ENCODE results near the gene EXOC6.

The EXOC6 gene

DNA sequence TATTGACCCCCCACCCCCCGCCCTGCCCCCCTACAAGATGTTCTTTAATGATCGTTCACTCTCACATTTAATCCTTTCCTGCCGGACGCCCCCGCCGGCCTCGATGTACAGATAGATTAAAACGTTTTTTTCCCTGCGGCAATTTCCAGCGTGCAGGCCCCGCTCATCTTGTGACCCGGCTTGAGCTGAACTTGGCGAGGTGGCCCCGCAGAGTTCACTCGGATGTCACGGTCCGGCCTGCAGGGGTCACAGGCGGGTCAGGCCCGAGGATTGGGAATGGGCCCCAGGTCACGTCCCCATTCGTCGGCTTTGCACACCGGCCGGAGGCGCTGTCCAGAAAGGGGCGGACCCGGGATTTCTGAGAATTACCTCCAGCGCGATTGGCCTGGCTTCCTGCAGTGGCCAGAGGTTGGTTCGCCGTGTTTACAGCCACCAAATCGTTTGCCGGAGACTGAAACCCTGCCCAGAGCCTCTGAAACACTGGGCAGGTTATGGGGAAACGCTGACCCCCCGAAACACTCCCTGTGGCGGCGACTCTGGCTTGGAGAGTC, 223.4 kb downstream of the EXOC6 start:
- H3K4me1 ChIP-seq (ENCODE audit: insufficient read depth, low read length): peaks cover 6% of the 10 kb centered on the region; the same call in 1 of the 2 replicates
- H3K27ac ChIP-seq (ENCODE audit: low read length): no peak overlapping the region
- peaks cover 100% of the 10 kb centered on the region for H3K27me3 ChIP-seq (ENCODE audit: insufficient read depth, low read length)
- H3K4me3 ChIP-seq (ENCODE audit: low read length): peak overlapping the region; percentile 77
- H3K9ac ChIP-seq (ENCODE audit: low read depth, low read length): no peak overlapping the region
- H3K36me3 ChIP-seq (ENCODE audit: insufficient read depth, low read depth, low read length): no peaks in the 10 kb centered on the region
- no peaks in the 10 kb centered on the region; the same call in 1 of the 2 replicates for H3K9me3 ChIP-seq (ENCODE audit: insufficient read depth, low read depth, low read length)

DNA sequence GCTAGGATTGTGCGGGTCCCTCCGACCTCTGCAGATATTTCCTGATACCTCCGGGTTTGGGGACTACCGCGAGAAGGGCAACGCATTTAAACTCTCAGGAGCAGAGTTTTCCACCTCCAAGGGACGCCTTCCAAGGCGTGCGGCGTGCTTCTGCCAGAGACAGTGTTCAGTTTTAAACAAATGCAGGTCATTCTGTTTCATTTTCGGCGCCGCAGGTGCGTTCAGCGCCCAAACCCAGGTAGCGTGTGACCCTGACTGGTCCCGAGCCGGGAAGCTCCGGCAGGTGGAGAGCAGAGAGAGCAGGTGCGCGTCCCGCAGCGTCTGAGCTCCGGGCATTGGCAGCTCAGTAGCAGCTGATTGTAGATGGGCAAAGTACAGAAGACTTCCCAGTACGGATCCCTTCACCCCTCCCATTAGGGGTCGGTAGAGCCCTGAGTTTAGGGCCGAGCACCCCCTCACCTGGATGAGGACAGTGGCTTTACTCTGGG, 223.9 kb downstream of the EXOC6 start:
- H3K9ac ChIP-seq (ENCODE audit: low read depth, low read length): no peak overlapping the region
- peak overlapping the region; percentile 77 for H3K4me3 ChIP-seq (ENCODE audit: low read length)
- no peaks in the 10 kb centered on the region for H3K36me3 ChIP-seq (ENCODE audit: insufficient read depth, low read depth, low read length)
- no peaks in the 10 kb centered on the region; the same call in 1 of the 2 replicates for H3K9me3 ChIP-seq (ENCODE audit: insufficient read depth, low read depth, low read length)
- peaks cover 100% of the 10 kb centered on the region for H3K27me3 ChIP-seq (ENCODE audit: insufficient read depth, low read length)
- no peak overlapping the region for H3K27ac ChIP-seq (ENCODE audit: low read length)
- H3K4me1 ChIP-seq (ENCODE audit: insufficient read depth, low read length): peaks cover 9% of the 10 kb centered on the region

- H3K4me1 ChIP-seq (ENCODE audit: insufficient read depth, low read length): peaks cover 9% of the 10 kb centered on the region
- H3K4me3 ChIP-seq (ENCODE audit: low read length): peak overlapping the region; percentile 77
- peaks cover 100% of the 10 kb centered on the region for H3K27me3 ChIP-seq (ENCODE audit: insufficient read depth, low read length)
- no peak overlapping the region for H3K27ac ChIP-seq (ENCODE audit: low read length)
- H3K9me3 ChIP-seq (ENCODE audit: insufficient read depth, low read depth, low read length): no peaks in the 10 kb centered on the region; the same call in 1 of the 2 replicates
- H3K9ac ChIP-seq (ENCODE audit: low read depth, low read length): no peak overlapping the region
- H3K36me3 ChIP-seq (ENCODE audit: insufficient read depth, low read depth, low read length): no peaks in the 10 kb centered on the region
These were observed 224.6 kb downstream of the EXOC6 start for GRCh38 chr10:93072713-93073538.

GRCh38 chr10:93073539-93074146, 225.3 kb downstream of the EXOC6 start, which contains the start of gene CYP26A1:
CYP26A1 (plus strand) TSS chr10:93073893; CDS start chr10:93073935, 42 bp downstream.
- Histone ChIP-seq H3K36me3 (ENCODE audit: insufficient read depth, low read depth, low read length) (no peaks in the 10 kb centered on the region; the same call in 1 of the 2 replicates), H3K27me3 (ENCODE audit: insufficient read depth, low read length) (peaks cover 98% of the 10 kb centered on the region)

GRCh38 chr10:93074147-93074596, 225.9 kb downstream of the EXOC6 start:
- H3K27ac ChIP-seq (ENCODE audit: low read length): no peak overlapping the region
- H3K27me3 ChIP-seq (ENCODE audit: insufficient read depth, low read length): peaks cover 94% of the 10 kb centered on the region
- H3K4me3 ChIP-seq (ENCODE audit: low read length): peak overlapping the region; percentile 77
- H3K36me3 ChIP-seq (ENCODE audit: insufficient read depth, low read depth, low read length): no peaks in the 10 kb centered on the region; the same call in 1 of the 2 replicates
- no peaks in the 10 kb centered on the region for H3K9me3 ChIP-seq (ENCODE audit: insufficient read depth, low read depth, low read length)
- peak overlapping the region; percentile 61; the same call in 1 of the 2 replicates for H3K9ac ChIP-seq (ENCODE audit: low read depth, low read length)
- peaks cover 9% of the 10 kb centered on the region for H3K4me1 ChIP-seq (ENCODE audit: insufficient read depth, low read length)

More at GRCh38 chr10:93073539-93074146, 225.3 kb downstream of the EXOC6 start, which contains the start of gene CYP26A1:
- H3K4me1 ChIP-seq (ENCODE audit: insufficient read depth, low read length): peaks cover 9% of the 10 kb centered on the region
- no peak within 1 kb of the TSS for H3K27ac ChIP-seq (ENCODE audit: low read length)
- peak within 1 kb of the TSS; percentile 77 for H3K4me3 ChIP-seq (ENCODE audit: low read length)
- H3K9ac ChIP-seq (ENCODE audit: low read depth, low read length): peak within 1 kb of the TSS; percentile 61
- no peaks in the 10 kb centered on the region; the same call in 1 of the 2 replicates for H3K9me3 ChIP-seq (ENCODE audit: insufficient read depth, low read depth, low read length)

DNA sequence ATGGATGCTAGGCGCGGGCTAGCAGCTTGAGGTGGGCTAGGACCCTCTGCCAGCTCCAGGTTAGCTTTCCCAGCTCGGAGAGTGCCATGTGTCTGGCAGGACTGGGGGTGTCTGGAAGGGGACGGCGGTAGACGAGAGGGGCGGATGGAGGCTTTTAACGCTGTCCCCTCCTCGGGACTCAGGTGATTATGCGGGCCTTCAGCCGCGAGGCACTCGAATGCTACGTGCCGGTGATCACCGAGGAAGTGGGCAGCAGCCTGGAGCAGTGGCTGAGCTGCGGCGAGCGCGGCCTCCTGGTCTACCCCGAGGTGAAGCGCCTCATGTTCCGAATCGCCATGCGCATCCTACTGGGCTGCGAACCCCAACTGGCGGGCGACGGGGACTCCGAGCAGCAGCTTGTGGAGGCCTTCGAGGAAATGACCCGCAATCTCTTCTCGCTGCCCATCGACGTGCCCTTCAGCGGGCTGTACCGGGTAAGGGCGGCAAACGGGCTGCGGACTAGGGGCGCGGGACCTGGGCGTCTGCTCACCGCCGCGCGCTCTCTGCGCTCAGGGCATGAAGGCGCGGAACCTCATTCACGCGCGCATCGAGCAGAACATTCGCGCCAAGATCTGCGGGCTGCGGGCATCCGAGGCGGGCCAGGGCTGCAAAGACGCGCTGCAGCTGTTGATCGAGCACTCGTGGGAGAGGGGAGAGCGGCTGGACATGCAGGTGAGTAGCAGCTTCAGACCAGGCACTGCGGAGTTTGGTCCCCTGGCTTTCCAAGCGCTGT, 226.5 kb downstream of the EXOC6 start:
- Histone ChIP-seq H3K27ac (ENCODE audit: low read length) (no peak overlapping the region), H3K4me1 (ENCODE audit: insufficient read depth, low read length) (peaks cover 9% of the 10 kb centered on the region), H3K36me3 (ENCODE audit: insufficient read depth, low read depth, low read length) (no peaks in the 10 kb centered on the region; the same call in 1 of the 2 replicates), H3K9me3 (ENCODE audit: insufficient read depth, low read depth, low read length) (no peaks in the 10 kb centered on the region), H3K9ac (ENCODE audit: low read depth, low read length) (peak overlapping the region; percentile 61), H3K27me3 (ENCODE audit: insufficient read depth, low read length) (peaks cover 94% of the 10 kb centered on the region), H3K4me3 (ENCODE audit: low read length) (peak overlapping the region; percentile 77)

- no peaks in the 10 kb centered on the region for H3K9me3 ChIP-seq (ENCODE audit: insufficient read depth, low read depth, low read length)
- H3K9ac ChIP-seq (ENCODE audit: low read depth, low read length): peak overlapping the region; percentile 61; the same call in 1 of the 2 replicates
- peaks cover 90% of the 10 kb centered on the region for H3K27me3 ChIP-seq (ENCODE audit: insufficient read depth, low read length)
- H3K4me3 ChIP-seq (ENCODE audit: low read length): peak overlapping the region; percentile 77
- peaks cover 9% of the 10 kb centered on the region for H3K4me1 ChIP-seq (ENCODE audit: insufficient read depth, low read length)
- H3K36me3 ChIP-seq (ENCODE audit: insufficient read depth, low read depth, low read length): no peaks in the 10 kb centered on the region; the same call in 1 of the 2 replicates
- no peak overlapping the region for H3K27ac ChIP-seq (ENCODE audit: low read length)
These were observed 227.3 kb downstream of the EXOC6 start for GRCh38 chr10:93075369-93076221.

DNA sequence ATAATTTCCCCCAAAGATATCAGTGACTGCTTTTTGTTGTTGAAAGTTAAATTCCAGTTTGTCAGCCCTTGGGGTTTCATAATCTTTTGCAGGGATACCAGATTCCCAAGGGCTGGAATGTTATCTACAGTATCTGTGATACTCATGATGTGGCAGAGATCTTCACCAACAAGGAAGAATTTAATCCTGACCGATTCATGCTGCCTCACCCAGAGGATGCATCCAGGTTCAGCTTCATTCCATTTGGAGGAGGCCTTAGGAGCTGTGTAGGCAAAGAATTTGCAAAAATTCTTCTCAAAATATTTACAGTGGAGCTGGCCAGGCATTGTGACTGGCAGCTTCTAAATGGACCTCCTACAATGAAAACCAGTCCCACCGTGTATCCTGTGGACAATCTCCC, 228.6 kb downstream of the EXOC6 start:
- Histone ChIP-seq H3K9ac (ENCODE audit: low read depth, low read length) (no peak overlapping the region), H3K4me1 (ENCODE audit: insufficient read depth, low read length) (peaks cover 9% of the 10 kb centered on the region), H3K9me3 (ENCODE audit: insufficient read depth, low read depth, low read length) (no peaks in the 10 kb centered on the region), H3K36me3 (ENCODE audit: insufficient read depth, low read depth, low read length) (no peaks in the 10 kb centered on the region; the same call in 1 of the 2 replicates), H3K27ac (ENCODE audit: low read length) (no peak overlapping the region), H3K4me3 (ENCODE audit: low read length) (peak overlapping the region; percentile 77; the same call in 1 of the 2 replicates), H3K27me3 (ENCODE audit: insufficient read depth, low read length) (peaks cover 78% of the 10 kb centered on the region)

DNA sequence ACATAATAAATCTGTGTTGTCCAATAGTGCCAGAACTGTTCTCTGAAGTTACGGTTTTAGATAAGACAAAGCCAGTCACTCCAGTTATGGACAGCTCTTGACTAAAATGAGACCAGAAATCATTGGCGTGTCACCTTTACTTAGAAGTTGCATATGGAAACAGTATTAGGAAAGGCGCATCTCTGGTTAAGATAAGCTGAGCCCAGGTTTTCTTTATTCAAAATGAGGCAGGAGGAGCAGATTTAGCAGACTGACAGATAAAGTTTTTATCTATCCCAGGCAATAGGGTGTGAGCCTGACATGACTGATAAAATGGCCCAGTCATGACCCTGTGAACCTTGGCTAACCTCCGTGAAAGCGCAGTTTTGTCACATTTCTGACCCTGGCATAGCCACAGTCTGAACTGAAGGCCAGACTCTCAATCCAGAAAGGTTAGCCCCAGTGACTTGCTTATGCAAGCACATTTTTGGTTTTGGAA, 229.6 kb downstream of the EXOC6 start:
- Histone ChIP-seq H3K4me1 (ENCODE audit: insufficient read depth, low read length) (peaks cover 9% of the 10 kb centered on the region), H3K27me3 (ENCODE audit: insufficient read depth, low read length) (peaks cover 67% of the 10 kb centered on the region), H3K36me3 (ENCODE audit: insufficient read depth, low read depth, low read length) (no peaks in the 10 kb centered on the region; the same call in 1 of the 2 replicates), H3K9me3 (ENCODE audit: insufficient read depth, low read depth, low read length) (no peaks in the 10 kb centered on the region), H3K4me3 (ENCODE audit: low read length) (no peak overlapping the region), H3K27ac (ENCODE audit: low read length) (no peak overlapping the region), H3K9ac (ENCODE audit: low read depth, low read length) (no peak overlapping the region)

DNA sequence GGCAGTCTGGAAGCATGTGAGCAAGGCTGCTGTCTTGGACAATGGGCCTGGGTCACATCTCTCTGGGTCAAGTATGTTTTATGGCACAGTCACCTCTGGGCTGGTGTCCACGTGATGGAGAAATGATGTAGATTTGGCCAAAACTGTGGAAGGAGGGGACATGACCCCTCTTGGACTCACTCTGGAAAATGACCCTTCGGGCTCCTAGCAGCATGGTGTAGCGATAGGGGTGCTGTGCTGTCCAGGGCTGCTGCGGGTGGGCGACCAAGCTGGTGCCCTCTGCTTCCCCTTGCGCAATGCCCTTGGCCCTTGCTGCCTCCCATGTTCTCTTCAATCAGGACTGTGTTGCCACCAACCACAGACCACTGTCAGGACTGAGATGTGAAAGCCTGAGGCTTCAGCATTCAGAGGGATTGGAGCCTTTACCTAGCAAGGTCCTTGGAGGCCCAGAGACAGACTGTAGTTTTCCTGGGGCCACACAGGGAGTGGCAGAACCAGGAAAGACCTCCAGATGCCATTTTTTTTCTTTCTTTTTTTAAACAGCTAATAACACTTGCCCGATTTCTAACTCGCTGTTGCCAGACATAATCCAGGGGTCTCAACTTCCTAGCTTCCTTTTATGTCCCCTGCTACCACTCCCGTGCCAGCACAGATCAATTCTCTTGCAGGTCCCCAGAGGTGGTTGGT, 231.5 kb downstream of the EXOC6 start:
- Histone ChIP-seq H3K4me1 (ENCODE audit: insufficient read depth, low read length) (peaks cover 7% of the 10 kb centered on the region), H3K27me3 (ENCODE audit: insufficient read depth, low read length) (peaks cover 48% of the 10 kb centered on the region), H3K9me3 (ENCODE audit: insufficient read depth, low read depth, low read length) (no peaks in the 10 kb centered on the region), H3K9ac (ENCODE audit: low read depth, low read length) (no peak overlapping the region), H3K27ac (ENCODE audit: low read length) (no peak overlapping the region), H3K4me3 (ENCODE audit: low read length) (no peak overlapping the region), H3K36me3 (ENCODE audit: insufficient read depth, low read depth, low read length) (no peaks in the 10 kb centered on the region; the same call in 1 of the 2 replicates)

All from iPS-20b (cell line).